Hematopoietic multipotent progenitor cell treated with erythropoietin and hydrocortisone succinate and interleukin-3 and kit ligand, for 15 days (in vitro differentiated cells): ENCODE results near the gene LILRA5.
A peak's percentile ranks its signal among the peaks of the same experiment; 100 is the strongest.
"Not testable (repeated sequence)": the region's sequence is repeated elsewhere in the genome, so short reads cannot be mapped to it uniquely, and the experiment has no call there.

Experiments used
- DNase-seq: peaks from one replicate; pipeline ENCODE4 v3.0.0-alpha.2; 2015; ENCODE audit warnings: low spot score

Gene LILRA5

GRCh38 chr19:54273821-54274220 lies 39.1 kb downstream of the LILRA5 start:
- no peak for DNase-seq

GRCh38 chr19:54272181-54272580 lies 40.8 kb downstream of the LILRA5 start:
- DNase-seq = not testable (repeated sequence)

- DNase-seq = not testable (repeated sequence)
These were observed 41.4 kb downstream of the LILRA5 start for GRCh38 chr19:54271587-54271986.

- DNase-seq = no peak
These were observed 41.9 kb downstream of the LILRA5 start for GRCh38 chr19:54271106-54271505.

- DNase-seq = no peak
These were observed 44.0 kb downstream of the LILRA5 start for GRCh38 chr19:54268936-54269335.

- peak; percentile 42 for DNase-seq
These were observed 46.8 kb downstream of the LILRA5 start for GRCh38 chr19:54266133-54266532.

- no peak for DNase-seq
These were observed 50.5 kb downstream of the LILRA5 start for GRCh38 chr19:54262470-54262869.

- no peak for DNase-seq
These were observed 50.9 kb downstream of the LILRA5 start for GRCh38 chr19:54262066-54262465.

GRCh38 chr19:54257116-54257480 lies 55.9 kb downstream of the LILRA5 start, which contains the start of gene LILRB5:
Gene LILRB5 (minus strand): TSS chr19:54257273. CDS start chr19:54257193, 80 bp downstream.
- no peak for DNase-seq
